Measurements from ENCODE around the gene FOXJ1. TPM values are rescaled to one million over a fixed set of nuclear protein-coding genes. Genes with fewer than 3 reads are reported as not detected.

Gene FOXJ1
- total RNA-seq, 4 donors from 2014 or later, result 1.1 to 6.5 (median 5.7) TPM

DNA sequence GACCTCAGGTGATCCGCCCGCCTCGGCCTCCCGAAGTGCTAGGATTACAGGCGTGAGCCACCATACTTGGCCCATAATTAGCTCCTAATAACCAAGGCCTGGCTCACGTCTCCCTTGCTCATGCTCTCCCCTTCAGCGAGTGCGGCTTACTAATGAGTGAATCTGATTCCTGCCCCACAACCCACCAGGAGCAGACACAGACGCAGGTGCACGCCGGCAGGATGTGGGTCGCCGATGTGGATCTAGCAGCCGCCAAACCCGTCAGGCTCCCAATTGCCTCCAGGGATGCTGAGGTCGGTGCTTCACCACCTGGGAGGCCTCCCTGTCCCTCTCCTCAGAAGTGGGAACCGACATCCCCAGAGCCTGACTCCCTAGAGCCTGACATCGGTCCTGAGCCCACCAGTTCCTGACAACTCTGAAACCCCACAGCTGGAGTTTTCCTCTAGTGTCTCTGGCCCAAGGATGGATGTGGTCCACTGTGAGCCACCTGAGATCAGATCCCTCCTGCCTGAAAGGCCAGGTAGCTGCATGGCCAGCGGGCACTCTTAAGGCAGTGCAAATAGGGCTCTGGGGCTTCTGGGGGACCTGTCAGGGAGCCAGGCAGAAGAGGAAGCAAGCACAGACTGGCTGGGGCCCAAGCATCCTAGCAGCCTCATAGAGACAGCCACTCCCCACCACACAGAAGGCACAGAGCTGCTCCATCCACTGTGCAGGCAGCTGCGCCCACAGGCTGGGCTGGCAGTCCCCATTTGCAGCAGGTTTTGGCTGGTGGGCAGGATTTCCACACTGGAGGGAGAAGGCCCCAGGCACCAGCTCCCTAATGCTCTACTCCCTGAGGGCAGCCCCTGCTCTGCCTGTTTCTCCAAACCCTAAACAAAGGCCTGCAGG is 48.3 kb downstream of the FOXJ1 start:
- H3K27ac ChIP-seq, result no peak overlapping the region
- intact Hi-C loops (cut with DNase I), result no loop called here
- no peaks in the 10 kb centered on the region for H3K9me3 ChIP-seq
- WGBS, 2 donors, result 93 to 97% methylated on average over 13 to 18 of the region's 20 CpGs
- TF ChIP-seq CTCF (IDR thresholded peaks at IDR 0.05) (no peak), POLR2A (IDR thresholded peaks at IDR 0.05) (no peak)
- H3K4me3 ChIP-seq (replicated peaks in 1 of 3), result no peak overlapping the region
- DNase-seq, result no peak
- peaks cover 61 to 74% of the 10 kb centered on the region in 2 donors for H3K36me3 ChIP-seq
- H3K27me3 ChIP-seq, result no peaks in the 10 kb centered on the region
- H3K4me1 ChIP-seq, result no peaks in the 10 kb centered on the region

DNA sequence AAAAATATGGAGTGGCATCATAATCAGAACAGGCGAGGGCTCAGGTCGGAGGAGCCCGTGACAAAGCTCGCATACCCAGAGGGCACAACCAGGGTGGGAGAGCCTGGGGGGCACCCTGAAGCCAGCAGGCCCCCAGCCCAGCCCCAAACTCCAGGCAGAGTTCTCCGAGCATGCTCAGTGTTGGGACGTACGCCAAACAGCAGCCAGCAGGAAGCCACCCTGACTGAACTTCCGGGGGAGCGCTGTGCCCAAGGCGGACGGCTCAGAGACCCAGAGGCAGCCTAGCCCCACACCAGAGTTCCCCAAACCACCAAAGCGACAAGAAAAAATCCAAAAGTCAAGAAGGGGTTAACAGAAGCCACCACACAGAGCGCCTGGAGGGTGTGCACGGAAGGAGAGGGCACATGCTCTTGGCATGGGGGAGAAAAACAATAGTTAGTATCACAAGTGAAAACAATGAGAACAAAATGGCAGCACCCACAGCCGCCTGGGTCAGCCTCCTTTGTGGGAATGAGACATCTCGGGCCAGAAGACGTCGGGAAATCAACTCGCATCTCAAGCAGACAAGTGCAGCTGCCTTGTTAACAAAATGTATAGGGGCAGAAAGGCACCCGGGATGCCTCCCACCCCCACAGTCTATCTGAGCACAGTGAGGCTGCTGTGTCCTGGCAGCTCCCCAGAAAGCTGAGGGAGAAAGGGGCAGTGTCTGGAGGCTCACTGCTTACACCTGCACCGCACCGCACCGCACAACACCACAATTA is 49.3 kb downstream of the FOXJ1 start:
- Histone ChIP-seq H3K9me3 (no peaks in the 10 kb centered on the region), H3K4me1 (no peaks in the 10 kb centered on the region), H3K36me3 (peaks cover 72 to 74% of the 10 kb centered on the region in 2 donors), H3K4me3 (replicated peaks in 1 of 3) (no peak overlapping the region), H3K27ac (no peak overlapping the region), H3K27me3 (no peaks in the 10 kb centered on the region)
- intact Hi-C loops (cut with DNase I), result no loop called here
- no peak for DNase-seq
- 81 to 85% methylated on average over 23 of the region's 23 CpGs for WGBS, 2 donors
- TF ChIP-seq POLR2A (IDR thresholded peaks at IDR 0.05), result no peak

DNA sequence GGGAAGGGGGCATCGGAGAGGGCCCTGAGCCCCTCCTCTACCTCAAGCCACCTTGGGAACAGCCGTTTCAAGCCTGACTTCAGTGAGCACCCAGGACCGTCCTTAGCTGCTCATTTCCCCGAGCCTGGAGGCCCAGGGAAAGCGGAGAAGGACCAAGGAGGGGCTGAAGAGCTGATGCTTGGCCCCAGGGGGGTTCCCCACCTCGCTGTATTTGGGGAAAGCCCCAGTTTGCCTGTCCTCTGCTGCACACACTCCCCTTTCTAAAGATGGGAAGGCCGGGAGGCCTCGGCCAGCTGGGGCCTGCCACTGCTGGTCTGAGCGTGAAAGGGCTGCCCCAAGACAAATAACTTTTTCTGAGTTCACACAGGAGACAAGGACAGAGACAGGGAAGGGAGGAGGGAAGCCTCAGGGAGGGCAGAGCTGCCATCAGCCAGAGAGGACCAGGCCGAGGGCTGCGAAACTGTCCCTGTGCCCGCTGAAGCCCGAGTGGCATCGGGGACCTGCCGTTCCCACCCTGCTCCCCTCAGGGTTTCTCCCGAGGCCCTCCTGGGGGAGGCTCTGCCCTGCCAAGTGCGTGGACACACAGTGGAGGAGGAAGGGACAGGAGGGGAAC is 50.4 kb downstream of the FOXJ1 start:
- Histone ChIP-seq H3K4me1 (no peaks in the 10 kb centered on the region), H3K36me3 (peaks cover 72 to 73% of the 10 kb centered on the region in 2 donors), H3K4me3 (replicated peaks in 1 of 3) (no peak overlapping the region), H3K27ac (no peak overlapping the region), H3K27me3 (no peaks in the 10 kb centered on the region), H3K9me3 (no peaks in the 10 kb centered on the region)
- intact Hi-C loops (cut with DNase I), result no loop called here
- 95 to 98% methylated on average over 12 to 16 of the region's 17 CpGs for WGBS, 2 donors
- DNase-seq, result no peak
- TF ChIP-seq CTCF (IDR thresholded peaks at IDR 0.05) (no peak), POLR2A (IDR thresholded peaks at IDR 0.05) (no peak)

- Histone ChIP-seq H3K27ac (no peak overlapping the region), H3K4me1 (no peaks in the 10 kb centered on the region), H3K9me3 (no peaks in the 10 kb centered on the region), H3K4me3 (replicated peaks in 1 of 3) (no peak overlapping the region), H3K27me3 (no peaks in the 10 kb centered on the region), H3K36me3 (peaks cover 72 to 76% of the 10 kb centered on the region in 2 donors)
- intact Hi-C loops (cut with DNase I), result no loop called here
- DNase-seq, result no peak
- TF ChIP-seq POLR2A (IDR thresholded peaks at IDR 0.05) (no peak), CTCF (IDR thresholded peaks at IDR 0.05) (no peak)
- WGBS, 2 donors, result 88 to 90% methylated on average over 13 to 31 of the region's 32 CpGs
Measured at GRCh38 chr17:76089680-76090516, 51.1 kb downstream of the FOXJ1 start.

Measured in thyroid gland (tissue), 4 donors.